Natural killer cell (primary cell): Measurements from ENCODE around the gene TCF7. TPM values are rescaled to one million over a fixed set of nuclear protein-coding genes. Genes with fewer than 3 reads are reported as not detected.

Experiments
- ATAC-seq, 3 donors: fragments of 150-1000 bp in 2 of 3; fragments of 200-7000 bp in 1 of 3; cut with Tn5 transposase; 1 replicate in 1 of 3; 2 replicates in 2 of 3; pipeline ENCODE4 v1.10.0; 2021; ENCODE audit warnings: mild to moderate bottlenecking in 2 of 3, moderate library complexity in 2 of 3
- DNase-seq, 2 donors: peaks; one replicate each; pipeline versions ENCODE4 v3.0.0 to v3.0.0-alpha.2; 2013 to 2021; ENCODE audit warnings: mixed read lengths in 1 of 2
- H3K27ac ChIP-seq: one replicate; pipeline ENCODE4 v1.5.1; 2013; ENCODE audit warnings: mild to moderate bottlenecking, low read length
- H3K27me3 ChIP-seq: one replicate; pipeline ENCODE4 v1.6.1; 2013; ENCODE audit warnings: low read length; ENCODE audit not compliant: control insufficient read depth, insufficient read depth
- H3K36me3 ChIP-seq: one replicate; pipeline ENCODE4 v1.6.1; 2013; ENCODE audit warnings: low read length; ENCODE audit not compliant: control insufficient read depth, insufficient read depth
- H3K4me1 ChIP-seq: one replicate; pipeline ENCODE4 v1.6.1; 2013; ENCODE audit warnings: low read length; ENCODE audit not compliant: control insufficient read depth, insufficient read depth
- H3K4me3 ChIP-seq: one replicate; pipeline ENCODE4 v1.5.1; 2013; ENCODE audit warnings: low read length
- H3K9me3 ChIP-seq: one replicate; pipeline ENCODE4 v1.6.1; 2013; ENCODE audit warnings: low read length; ENCODE audit not compliant: control insufficient read depth, insufficient read depth
- H3K27ac Mint-ChIP-seq, 2 donors: one replicate each; pipeline ENCODE4 v1.8.0; 2022; ENCODE audit warnings: mild to moderate bottlenecking in 2 of 2, mixed read lengths in 2 of 2, moderate library complexity in 1 of 2
- H3K27me3 Mint-ChIP-seq, 2 donors: one replicate each; pipeline ENCODE4 v1.8.0; 2022; ENCODE audit warnings: low read depth in 2 of 2, mixed read lengths in 2 of 2
- H3K36me3 Mint-ChIP-seq: one replicate; pipeline ENCODE4 v1.8.0; 2022; ENCODE audit warnings: mixed read lengths
- H3K4me1 Mint-ChIP-seq, 2 donors: one replicate each; pipeline ENCODE4 v1.8.0; 2022; ENCODE audit warnings: mixed read lengths in 2 of 2
- H3K4me3 Mint-ChIP-seq: one replicate; pipeline ENCODE4 v1.8.0; 2022; ENCODE audit warnings: mild to moderate bottlenecking, moderate library complexity, mixed read lengths
- H3K9me3 Mint-ChIP-seq, 2 donors: one replicate each; pipeline ENCODE4 v1.8.0; 2022; ENCODE audit warnings: mixed read lengths in 2 of 2
- WGBS: methylation state at CpG from one replicate; pipeline ENCODE4 v1.1.7; 2013; ENCODE audit warnings: missing lambda C conversion rate; ENCODE audit not compliant: insufficient coverage; 5-methylcytosine and 5-hydroxymethylcytosine counted together
- intact Hi-C: fragments of 100-400 bp; cut with micrococcal nuclease; formaldehyde crosslinking; loops from one replicate; pipeline ENCODE4 v1.14.2; 2022
- total RNA-seq, 4 donors: library from RNA; stranded (reverse); fragments of 120-200 nt in 1 of 4; gene quantifications; one replicate each; pipeline versions ENCODE4 v1.2.3 to v1.2.4, GENCODE V29; 2013 to 2022
- TF ChIP-seq, protein P1 (sequence below): fragments of 200-600 bp; IDR thresholded peaks from one replicate; pipeline ENCODE4 v1.8.0; 2022; ENCODE audit warnings: antibody characterized with exemption

TCF7 gene
- total RNA-seq, 3 donors from 2014 or later (not counting 1 experiment from before 2014, with no cell fraction given), result 97.7 to 203 (median 158) TPM

DNA sequence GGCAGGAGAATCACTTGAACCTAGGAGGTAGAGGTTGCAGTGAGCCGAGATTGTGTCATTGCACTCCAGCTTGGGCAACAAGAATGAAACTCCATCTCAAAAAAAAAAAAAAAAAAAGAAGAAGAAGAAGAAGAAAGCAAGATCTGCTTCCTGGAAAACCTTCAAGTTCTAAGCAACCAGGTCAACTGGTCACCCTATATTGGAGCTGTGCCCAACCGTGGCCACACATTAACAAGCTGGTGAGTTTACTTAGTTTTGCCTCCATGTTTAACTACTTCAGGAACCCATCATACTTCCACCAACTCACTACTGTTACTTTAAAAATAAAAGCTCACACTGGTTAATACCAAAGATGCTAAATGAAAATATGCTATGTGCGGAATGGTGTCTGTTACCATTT is 74.5 kb downstream of the TCF7 start:
- no peak overlapping the region for H3K4me3 Mint-ChIP-seq
- Histone ChIP-seq H3K27me3 (no peaks in the 10 kb centered on the region), H3K4me3 (no peak overlapping the region), H3K36me3 (peaks cover 2% of the 10 kb centered on the region), H3K9me3 (no peaks in the 10 kb centered on the region), H3K27ac (no peak overlapping the region), H3K4me1 (no peaks in the 10 kb centered on the region)
- H3K4me1 Mint-ChIP-seq, result peaks cover 0 to under 1% of the 10 kb centered on the region in 2 donors
- H3K9me3 Mint-ChIP-seq, result no peaks in the 10 kb centered on the region
- no peaks in the 10 kb centered on the region for H3K36me3 Mint-ChIP-seq
- DNase-seq (no peak), ATAC-seq (no peak)
- H3K27ac Mint-ChIP-seq, result no peak overlapping the region
- 73% methylated on average over 1 of the region's 3 CpGs for WGBS
- TF ChIP-seq, protein P1, sequence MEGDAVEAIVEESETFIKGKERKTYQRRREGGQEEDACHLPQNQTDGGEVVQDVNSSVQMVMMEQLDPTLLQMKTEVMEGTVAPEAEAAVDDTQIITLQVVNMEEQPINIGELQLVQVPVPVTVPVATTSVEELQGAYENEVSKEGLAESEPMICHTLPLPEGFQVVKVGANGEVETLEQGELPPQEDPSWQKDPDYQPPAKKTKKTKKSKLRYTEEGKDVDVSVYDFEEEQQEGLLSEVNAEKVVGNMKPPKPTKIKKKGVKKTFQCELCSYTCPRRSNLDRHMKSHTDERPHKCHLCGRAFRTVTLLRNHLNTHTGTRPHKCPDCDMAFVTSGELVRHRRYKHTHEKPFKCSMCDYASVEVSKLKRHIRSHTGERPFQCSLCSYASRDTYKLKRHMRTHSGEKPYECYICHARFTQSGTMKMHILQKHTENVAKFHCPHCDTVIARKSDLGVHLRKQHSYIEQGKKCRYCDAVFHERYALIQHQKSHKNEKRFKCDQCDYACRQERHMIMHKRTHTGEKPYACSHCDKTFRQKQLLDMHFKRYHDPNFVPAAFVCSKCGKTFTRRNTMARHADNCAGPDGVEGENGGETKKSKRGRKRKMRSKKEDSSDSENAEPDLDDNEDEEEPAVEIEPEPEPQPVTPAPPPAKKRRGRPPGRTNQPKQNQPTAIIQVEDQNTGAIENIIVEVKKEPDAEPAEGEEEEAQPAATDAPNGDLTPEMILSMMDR, result no peak
- no peaks in the 10 kb centered on the region for H3K27me3 Mint-ChIP-seq
- intact Hi-C loops, result no loop called here

DNA sequence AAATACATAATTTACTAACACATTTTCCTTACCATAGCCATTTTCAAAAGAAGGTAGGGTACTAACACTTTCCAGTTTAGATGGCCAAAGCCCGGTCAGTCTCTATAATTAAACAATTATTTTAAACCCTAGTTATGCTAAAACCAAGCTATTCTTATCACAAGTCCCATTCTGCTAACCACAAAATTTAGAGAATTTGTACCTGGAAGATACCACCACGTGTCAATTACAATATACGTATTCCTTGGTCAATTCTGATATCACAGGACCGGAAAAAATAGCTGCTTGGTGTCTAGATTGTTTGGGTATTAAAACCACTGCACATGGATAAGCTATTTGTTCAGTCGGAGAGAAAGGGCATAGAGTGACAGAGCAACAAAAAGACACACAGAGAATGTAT is 81.2 kb downstream of the TCF7 start:
- TF ChIP-seq, protein P1, result no peak
- Histone ChIP-seq H3K36me3 (peaks cover 48% of the 10 kb centered on the region), H3K27me3 (no peaks in the 10 kb centered on the region), H3K27ac (no peak overlapping the region), H3K9me3 (no peaks in the 10 kb centered on the region), H3K4me3 (no peak overlapping the region), H3K4me1 (no peaks in the 10 kb centered on the region)
- H3K27me3 Mint-ChIP-seq, result no peaks in the 10 kb centered on the region
- peaks cover 0 to 11% of the 10 kb centered on the region in 2 donors for H3K4me1 Mint-ChIP-seq
- ATAC-seq (no peak), DNase-seq (no peak)
- no peak overlapping the region for H3K4me3 Mint-ChIP-seq
- intact Hi-C loops, result no loop called here
- 97% methylated on average over 5 of the region's 5 CpGs for WGBS
- H3K27ac Mint-ChIP-seq, result peak overlapping the region in 1 of 2 donors; percentile 56
- no peaks in the 10 kb centered on the region for H3K9me3 Mint-ChIP-seq
- H3K36me3 Mint-ChIP-seq, result peaks cover 15% of the 10 kb centered on the region

Other genes with a start within 250 kb of the TCF7 start
- 10 to 100 TPM; 15.2 to 19.9 (median 18.0) TPM for gene C5orf15, start 146.1 kb upstream of the TCF7 start, total RNA-seq
- gene VDAC1, start 109.7 kb upstream of the TCF7 start, total RNA-seq, result 10 to 100 TPM; 54.0 to 63.3 (median 60.2) TPM
- 100 to 1,000 TPM; 301 to 338 (median 315) TPM for gene SKP1, start 62.3 kb downstream of the TCF7 start, total RNA-seq
- gene PPP2CA, start 111.4 kb downstream of the TCF7 start, total RNA-seq, result 100 to 1,000 TPM; 188 to 205 (median 191) TPM